Tibial nerve (tissue), 4 donors: ENCODE results near the gene LRCOL1.

Source experiments
- EP300 ChIP-seq, 2 donors: sonication (generic); formaldehyde crosslinking; IDR thresholded peaks; one replicate each; pipeline ENCODE4 v1.6.1; 2017; ENCODE audit warnings: antibody characterized with exemption in 2 of 2, mild to moderate bottlenecking in 1 of 2
- POLR2A ChIP-seq, 2 donors: fragments of 450-650 bp; IDR thresholded peaks; one replicate each; pipeline ENCODE4 v1.6.1; 2017; ENCODE audit warnings: antibody characterized with exemption in 2 of 2, mild to moderate bottlenecking in 2 of 2, moderate library complexity in 2 of 2
- TF ChIP-seq, protein P1 (sequence below), 5 experiments: fragments of 200-600 bp in 3 of 5; fragments of 450-650 bp in 2 of 5; sonication (generic) in 3 of 5; IDR thresholded peaks; one replicate each; pipeline ENCODE4 v1.5.1; 2016 to 2019; ENCODE audit warnings: antibody characterized with exemption in 5 of 5, mild to moderate bottlenecking in 3 of 5, moderate library complexity in 2 of 5

DNA sequence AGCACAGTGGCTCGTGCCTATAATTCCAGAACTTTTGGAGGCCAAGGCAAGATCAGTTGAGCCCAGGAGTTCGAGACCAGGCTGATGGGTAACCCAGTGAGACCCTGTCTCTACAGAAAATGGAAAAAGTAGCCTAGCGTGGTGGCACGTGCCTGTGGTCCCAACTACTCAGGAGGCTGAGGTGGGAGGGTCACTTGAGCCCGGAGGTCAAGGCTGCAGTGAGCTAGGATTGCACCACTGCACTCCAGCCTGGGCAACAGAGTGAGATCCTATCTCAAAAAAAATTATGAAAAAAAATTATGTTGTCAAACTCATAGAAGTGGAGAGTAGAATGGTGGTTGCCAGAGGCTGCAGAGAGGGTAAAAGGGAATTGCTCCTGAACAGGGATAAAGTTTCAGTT, 3.6 kb upstream of the LRCOL1 start:
- TF ChIP-seq, protein P1, sequence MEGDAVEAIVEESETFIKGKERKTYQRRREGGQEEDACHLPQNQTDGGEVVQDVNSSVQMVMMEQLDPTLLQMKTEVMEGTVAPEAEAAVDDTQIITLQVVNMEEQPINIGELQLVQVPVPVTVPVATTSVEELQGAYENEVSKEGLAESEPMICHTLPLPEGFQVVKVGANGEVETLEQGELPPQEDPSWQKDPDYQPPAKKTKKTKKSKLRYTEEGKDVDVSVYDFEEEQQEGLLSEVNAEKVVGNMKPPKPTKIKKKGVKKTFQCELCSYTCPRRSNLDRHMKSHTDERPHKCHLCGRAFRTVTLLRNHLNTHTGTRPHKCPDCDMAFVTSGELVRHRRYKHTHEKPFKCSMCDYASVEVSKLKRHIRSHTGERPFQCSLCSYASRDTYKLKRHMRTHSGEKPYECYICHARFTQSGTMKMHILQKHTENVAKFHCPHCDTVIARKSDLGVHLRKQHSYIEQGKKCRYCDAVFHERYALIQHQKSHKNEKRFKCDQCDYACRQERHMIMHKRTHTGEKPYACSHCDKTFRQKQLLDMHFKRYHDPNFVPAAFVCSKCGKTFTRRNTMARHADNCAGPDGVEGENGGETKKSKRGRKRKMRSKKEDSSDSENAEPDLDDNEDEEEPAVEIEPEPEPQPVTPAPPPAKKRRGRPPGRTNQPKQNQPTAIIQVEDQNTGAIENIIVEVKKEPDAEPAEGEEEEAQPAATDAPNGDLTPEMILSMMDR (IDR thresholded peaks at IDR 0.05): no peak
- TF ChIP-seq POLR2A (IDR thresholded peaks at IDR 0.05) (no peak), EP300 (IDR thresholded peaks at IDR 0.05) (no peak)
